ENCODE data around the gene MTURN.

MTURN gene

GRCh38 chr7:30206942-30207341 is 72.2 kb downstream of the MTURN start:
- Histone ChIP-seq H3K9ac (ENCODE audit: low read depth, low read length) (no peak overlapping the region), H3K4me1 (ENCODE audit: insufficient read depth, low read length) (no peaks in the 10 kb centered on the region; the same call in 1 of the 2 replicates), H3K36me3 (ENCODE audit: insufficient read depth, low read length) (no peaks in the 10 kb centered on the region), H3K9me3 (ENCODE audit: control insufficient read depth, insufficient read depth, low read length) (no peaks in the 10 kb centered on the region)

GRCh38 chr7:30207376-30207775 is 72.6 kb downstream of the MTURN start:
- Histone ChIP-seq H3K4me1 (ENCODE audit: insufficient read depth, low read length) (no peaks in the 10 kb centered on the region; the same call in 1 of the 2 replicates), H3K36me3 (ENCODE audit: insufficient read depth, low read length) (no peaks in the 10 kb centered on the region), H3K9ac (ENCODE audit: low read depth, low read length) (no peak overlapping the region), H3K9me3 (ENCODE audit: control insufficient read depth, insufficient read depth, low read length) (no peaks in the 10 kb centered on the region)

DNA sequence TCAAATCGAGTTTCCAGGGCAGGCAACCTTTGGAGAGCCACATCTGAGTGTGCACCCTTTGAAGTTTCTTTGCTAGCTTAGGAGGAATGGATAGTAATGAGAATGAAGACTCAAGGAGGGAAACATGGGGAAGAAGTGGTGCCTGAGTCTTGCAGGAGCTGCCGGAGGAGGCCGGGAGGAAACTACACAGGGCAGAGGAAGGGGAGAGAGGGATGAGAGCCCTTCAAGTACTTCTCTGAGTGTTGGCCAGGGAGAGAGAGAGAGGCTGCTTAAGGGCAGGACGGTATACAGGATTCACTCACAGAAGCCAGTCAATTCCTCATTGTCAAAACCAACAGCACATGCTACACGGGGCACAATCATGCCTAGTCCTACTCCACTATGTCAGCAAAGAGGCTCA is 75.2 kb downstream of the MTURN start:
- Histone ChIP-seq H3K9me3 (ENCODE audit: control insufficient read depth, insufficient read depth, low read length) (no peaks in the 10 kb centered on the region), H3K36me3 (ENCODE audit: insufficient read depth, low read length) (no peaks in the 10 kb centered on the region), H3K4me1 (ENCODE audit: insufficient read depth, low read length) (no peaks in the 10 kb centered on the region; the same call in 1 of the 2 replicates), H3K9ac (ENCODE audit: low read depth, low read length) (no peak overlapping the region)

Measured in ES-I3 (cell line).